NCI-H146 treated with DMSO at 0.1 percent for 48 hours (cell line): ENCODE measurements around the gene BTN1A1.
A peak's percentile ranks its signal among the peaks of the same experiment; 100 is the strongest.

Experiments used
- DNase-seq: peaks from one replicate; lab custom pipeline; 2025; ENCODE audit not compliant: unreplicated experiment; lab: John Stamatoyannopoulos, UW

The BTN1A1 gene

DNA sequence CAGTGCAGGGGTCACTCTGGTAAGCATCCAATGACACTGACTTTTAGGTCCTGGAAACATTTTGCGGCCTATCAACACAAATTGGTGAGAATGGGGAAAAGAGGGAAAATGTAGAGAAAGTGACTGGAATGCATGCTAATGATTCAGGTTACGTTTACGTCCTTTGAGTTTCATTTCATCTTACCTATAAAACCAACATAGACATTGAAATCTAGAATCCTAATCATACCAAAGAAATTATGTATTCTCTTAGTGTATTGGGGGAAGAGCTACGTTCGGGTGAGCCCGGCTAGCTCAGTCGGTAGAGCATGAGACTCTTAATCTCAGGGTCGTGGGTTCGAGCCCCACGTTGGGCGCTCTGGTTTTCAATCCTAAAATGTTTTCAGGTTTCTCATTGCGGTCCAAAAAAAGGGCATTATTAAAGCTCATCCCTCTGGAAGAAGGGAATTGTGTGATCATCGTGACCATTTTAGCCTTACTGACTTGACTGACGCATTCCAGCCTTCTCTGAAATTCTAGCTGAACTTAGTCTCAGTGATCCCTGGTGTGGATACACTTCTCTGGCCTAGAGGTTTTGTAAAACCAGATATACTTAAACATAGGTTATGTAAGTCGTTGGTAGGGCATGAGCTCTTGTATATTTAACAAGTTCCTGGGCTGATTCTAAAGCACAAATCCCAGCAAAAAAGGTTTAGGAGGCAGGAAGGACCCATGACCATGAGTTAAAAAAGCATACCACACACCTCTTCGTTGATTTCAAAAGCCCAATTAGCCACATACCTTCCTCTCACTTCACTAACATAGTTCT, 56.4 kb downstream of the BTN1A1 start:
- peak; percentile 93 for DNase-seq
